Measurements from ENCODE around the gene FAM50B. TPM values are rescaled to one million over a fixed set of nuclear protein-coding genes. Genes with fewer than 3 reads are reported as not detected.

FAM50B gene
- total and polyA plus RNA-seq, 2 of the 13 experiments (the other 11 are each of a cell fraction or from before 2014, with no cell fraction given), result 0.05 TPM; not detected in 1

GRCh38 chr6:3838992-3839867, 9.9 kb upstream of the FAM50B start (continued):
- TF ChIP-seq AHDC1 (CRISPR knock-in tag; IDR thresholded peaks at IDR 0.05; ENCODE audit: borderline replicate concordance) (peak; percentile 54; the same call in 1 of the 2 replicates), ZNF12 (CRISPR knock-in tag; IDR thresholded peaks at IDR 0.05) (0 out of 2 replicates have a peak, but pooled peaks have one; percentile 40), RFX1 (IDR thresholded peaks at IDR 0.05) (peak; percentile 85), KAT7 (CRISPR knock-in tag; IDR thresholded peaks at IDR 0.05; ENCODE audit: borderline replicate concordance) (no peak), NCOA2 (CRISPR knock-in tag; IDR thresholded peaks at IDR 0.05) (peak; percentile 63), NRL (CRISPR knock-in tag; IDR thresholded peaks at IDR 0.05; ENCODE audit: borderline replicate concordance) (no peak), ZNF468 (CRISPR knock-in tag; IDR thresholded peaks at IDR 0.05) (peak; percentile 33; the same call in 1 of the 2 replicates), SETDB1 (CRISPR knock-in tag; IDR thresholded peaks at IDR 0.05; ENCODE audit: borderline replicate concordance) (no peak), CEBPG (CRISPR knock-in tag; IDR thresholded peaks at IDR 0.05) (peak; percentile 75), AHR (CRISPR knock-in tag; IDR thresholded peaks at IDR 0.05) (no peak), PHF8 (CRISPR knock-in tag; IDR thresholded peaks at IDR 0.05) (no peak), ZBTB7B (CRISPR knock-in tag; IDR thresholded peaks at IDR 0.05) (0 out of 2 replicates have a peak, but pooled peaks have one; percentile 73), ZNF556 (CRISPR knock-in tag; IDR thresholded peaks at IDR 0.05; ENCODE audit: borderline replicate concordance) (peak; percentile 75; the same call in 1 of the 2 replicates), ZNF674 (CRISPR knock-in tag; IDR thresholded peaks at IDR 0.05; ENCODE audit: low read depth) (no peak), MTF2 (CRISPR knock-in tag; IDR thresholded peaks at IDR 0.05; ENCODE audit: borderline replicate concordance) (no peak), ZNF703 (CRISPR knock-in tag; IDR thresholded peaks at IDR 0.05; ENCODE audit: borderline replicate concordance) (no peak), ZNF713 (CRISPR knock-in tag; IDR thresholded peaks at IDR 0.05) (no peak), ZNF775 (CRISPR knock-in tag; IDR thresholded peaks at IDR 0.05; ENCODE audit: borderline replicate concordance) (peak; percentile 55; the same call in 1 of the 2 replicates), ZNF577 (CRISPR knock-in tag; IDR thresholded peaks at IDR 0.05; ENCODE audit: borderline replicate concordance, low read depth) (no peak), FOXO1 (CRISPR knock-in tag; IDR thresholded peaks at IDR 0.05) (peak; percentile 81), THAP9 (CRISPR knock-in tag; IDR thresholded peaks at IDR 0.05; ENCODE audit: borderline replicate concordance) (no peak), SRF (IDR thresholded peaks at IDR 0.05; ENCODE audit: low read depth, low read length) (no peak), ARNT (IDR thresholded peaks at IDR 0.05) (no peak)

Measured in HepG2 (cell line).